PC-9 (cell line): Measurements from ENCODE around the gene BSPRY. TPM values are rescaled to one million over a fixed set of nuclear protein-coding genes. Genes with fewer than 3 reads are reported as not detected.

Experiments
- BruUV-seq: library from RNA; stranded (reverse); fragments of 400-500 nt; replicated peaks from 2 replicates; lab custom pipeline; 2021; lab: Mats Ljungman, UMichigan
- CTCF ChIA-PET: fragments of 300-600 bp; sonication (Branson Sonifier 250); formaldehyde crosslinking; loops from one replicate; lab custom pipeline; 2022; ENCODE audit warnings: antibody characterized with exemption; lab: Charles Lee
- POLR2A ChIA-PET: fragments of 300-600 bp; sonication (Branson Sonifier 250); formaldehyde crosslinking; loops from one replicate; lab custom pipeline; 2022; ENCODE audit warnings: antibody characterized with exemption; ENCODE audit not compliant: unreplicated experiment; lab: Charles Lee
- DNase-seq, 2 experiments: peaks; one replicate each; pipeline versions ENCODE4 v3.0.0 to v3.0.0-alpha.2; 2015 to 2022; ENCODE audit warnings: mixed read lengths in 1 of 2
- H2AFZ ChIP-seq: fragments of 200-600 bp; sonication (generic); 2 replicates; pipeline ENCODE4 v1.8.1; 2017; ENCODE audit warnings: antibody characterized with exemption
- H3F3A ChIP-seq: fragments of 200-600 bp; sonication (generic); 2 replicates; pipeline ENCODE4 v1.8.1; 2017; ENCODE audit warnings: antibody characterized with exemption, mild to moderate bottlenecking, low read depth; ENCODE audit not compliant: insufficient read depth
- H3K27ac ChIP-seq: fragments of 200-600 bp; sonication (generic); 2 replicates; pipeline ENCODE4 v1.6.1; 2016; ENCODE audit warnings: mixed run types
- H3K27me3 ChIP-seq: fragments of 200-600 bp; sonication (generic); 2 replicates; pipeline ENCODE4 v1.6.1; 2016; ENCODE audit warnings: low read depth, mixed run types; ENCODE audit not compliant: insufficient read depth
- H3K36me3 ChIP-seq: fragments of 200-600 bp; sonication (generic); 2 replicates; pipeline ENCODE4 v1.6.1; 2016; ENCODE audit warnings: low read depth, mixed run types
- H3K4me1 ChIP-seq: fragments of 200-600 bp; sonication (generic); replicated peaks from 2 replicates; pipeline ENCODE4 v1.6.1; 2016; ENCODE audit warnings: mixed run types; ENCODE audit not compliant: insufficient read depth
- H3K4me2 ChIP-seq: fragments of 200-600 bp; sonication (generic); 2 replicates; pipeline ENCODE4 v1.6.1; 2017; ENCODE audit warnings: mixed run types
- H3K4me3 ChIP-seq: fragments of 200-600 bp; sonication (generic); 2 replicates; pipeline ENCODE4 v1.6.1; 2016; ENCODE audit warnings: mixed run types
- H3K79me2 ChIP-seq: fragments of 200-600 bp; sonication (generic); 2 replicates; pipeline ENCODE4 v1.6.1; 2017; ENCODE audit warnings: low read depth, mixed run types
- H3K9me2 ChIP-seq: fragments of 200-600 bp; sonication (generic); 2 replicates; pipeline ENCODE4 v1.8.1; 2017; ENCODE audit warnings: mild to moderate bottlenecking; ENCODE audit not compliant: insufficient read depth
- H3K9me3 ChIP-seq: fragments of 200-600 bp; sonication (generic); 2 replicates; pipeline ENCODE4 v1.8.1; 2016; ENCODE audit warnings: low read depth; ENCODE audit not compliant: insufficient read depth
- H4K20me1 ChIP-seq: fragments of 200-600 bp; sonication (generic); 2 replicates; pipeline ENCODE4 v1.8.1; 2017; ENCODE audit not compliant: insufficient read depth
- EZH2 ChIP-seq: fragments of 200-600 bp; sonication (generic); IDR thresholded peaks from 2 replicates; pipeline ENCODE4 v1.8.0; 2017; ENCODE audit warnings: antibody characterized with exemption, low read depth
- intact Hi-C: fragments of 100-400 bp; cut with micrococcal nuclease; formaldehyde crosslinking; loops from one replicate; pipeline ENCODE4 v1.10.0; 2022; ENCODE audit not compliant: unreplicated experiment
- total RNA-seq: library from RNA; stranded (reverse); gene quantifications from 2 replicates; pipeline ENCODE4 v1.2.3, GENCODE V29; 2021
- TF ChIP-seq, protein P1 (sequence below): fragments of 200-600 bp; sonication (generic); conservative IDR thresholded peaks from 2 replicates; pipeline ENCODE4 v1.6.1; 2017; ENCODE audit warnings: mixed run types, antibody characterized with exemption, mild to moderate bottlenecking, moderate library complexity

Gene BSPRY
- total RNA-seq, 1 experiment from 2014 or later = 29.3 TPM

DNA sequence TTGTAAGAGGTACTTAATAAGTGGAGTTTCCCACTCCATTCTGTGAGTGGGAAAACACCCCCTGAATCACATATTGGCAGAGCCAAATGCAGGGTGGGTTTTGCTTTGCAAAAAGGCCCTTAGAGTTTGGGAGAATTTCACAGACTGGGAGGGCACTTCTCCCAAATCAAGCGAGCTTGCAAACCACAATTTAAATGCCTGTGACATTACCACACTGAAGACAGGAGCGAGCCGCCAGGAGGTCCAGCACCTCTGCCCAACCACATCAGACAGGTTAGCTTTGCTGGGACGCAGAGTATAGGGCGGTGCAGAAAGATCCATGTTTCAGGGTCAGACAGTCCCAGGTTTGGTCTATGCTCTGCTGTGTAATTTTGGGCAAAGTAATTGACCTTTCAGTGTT, 49.5 kb downstream of the BSPRY start:
- no peaks in the 10 kb centered on the region for H3K36me3 ChIP-seq
- H3F3A ChIP-seq = peaks cover 29% of the 10 kb centered on the region
- peaks cover 32% of the 10 kb centered on the region for H3K4me1 ChIP-seq
- H3K27ac ChIP-seq = peak overlapping the region; percentile 34
- intact Hi-C loops = no loop called here
- no peak overlapping the region for H2AFZ ChIP-seq
- POLR2A ChIA-PET = interaction anchor here (0.5 to 1.7 kb wide), 2 partner anchors 46 to 49 kb away, joined by 6 to 8 read pairs; no protein-coding TSS in a partner anchor
- H3K4me2 ChIP-seq = peak overlapping the region; percentile 45; the same call in 1 of the 2 replicates
- H3K27me3 ChIP-seq = no peaks in the 10 kb centered on the region
- no TSS peak for BruUV-seq
- no peaks in the 10 kb centered on the region for H3K79me2 ChIP-seq
- no peak for DNase-seq
- H3K4me3 ChIP-seq = no peak overlapping the region
- 0 out of 2 replicates have a peak, but pooled peaks cover 7% of the 10 kb centered on the region for H4K20me1 ChIP-seq
- H3K9me3 ChIP-seq = no peaks in the 10 kb centered on the region
- TF ChIP-seq EZH2 = no peak
- TF ChIP-seq, protein P1, sequence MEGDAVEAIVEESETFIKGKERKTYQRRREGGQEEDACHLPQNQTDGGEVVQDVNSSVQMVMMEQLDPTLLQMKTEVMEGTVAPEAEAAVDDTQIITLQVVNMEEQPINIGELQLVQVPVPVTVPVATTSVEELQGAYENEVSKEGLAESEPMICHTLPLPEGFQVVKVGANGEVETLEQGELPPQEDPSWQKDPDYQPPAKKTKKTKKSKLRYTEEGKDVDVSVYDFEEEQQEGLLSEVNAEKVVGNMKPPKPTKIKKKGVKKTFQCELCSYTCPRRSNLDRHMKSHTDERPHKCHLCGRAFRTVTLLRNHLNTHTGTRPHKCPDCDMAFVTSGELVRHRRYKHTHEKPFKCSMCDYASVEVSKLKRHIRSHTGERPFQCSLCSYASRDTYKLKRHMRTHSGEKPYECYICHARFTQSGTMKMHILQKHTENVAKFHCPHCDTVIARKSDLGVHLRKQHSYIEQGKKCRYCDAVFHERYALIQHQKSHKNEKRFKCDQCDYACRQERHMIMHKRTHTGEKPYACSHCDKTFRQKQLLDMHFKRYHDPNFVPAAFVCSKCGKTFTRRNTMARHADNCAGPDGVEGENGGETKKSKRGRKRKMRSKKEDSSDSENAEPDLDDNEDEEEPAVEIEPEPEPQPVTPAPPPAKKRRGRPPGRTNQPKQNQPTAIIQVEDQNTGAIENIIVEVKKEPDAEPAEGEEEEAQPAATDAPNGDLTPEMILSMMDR = no peak
- no peaks in the 10 kb centered on the region for H3K9me2 ChIP-seq
- CTCF ChIA-PET = interaction anchor here (0.9 to 2.8 kb wide), 3 partner anchors 50 to 59 kb away, joined by 3 to 9 read pairs (median 4); partner anchors contain the start of gene WDR31

DNA sequence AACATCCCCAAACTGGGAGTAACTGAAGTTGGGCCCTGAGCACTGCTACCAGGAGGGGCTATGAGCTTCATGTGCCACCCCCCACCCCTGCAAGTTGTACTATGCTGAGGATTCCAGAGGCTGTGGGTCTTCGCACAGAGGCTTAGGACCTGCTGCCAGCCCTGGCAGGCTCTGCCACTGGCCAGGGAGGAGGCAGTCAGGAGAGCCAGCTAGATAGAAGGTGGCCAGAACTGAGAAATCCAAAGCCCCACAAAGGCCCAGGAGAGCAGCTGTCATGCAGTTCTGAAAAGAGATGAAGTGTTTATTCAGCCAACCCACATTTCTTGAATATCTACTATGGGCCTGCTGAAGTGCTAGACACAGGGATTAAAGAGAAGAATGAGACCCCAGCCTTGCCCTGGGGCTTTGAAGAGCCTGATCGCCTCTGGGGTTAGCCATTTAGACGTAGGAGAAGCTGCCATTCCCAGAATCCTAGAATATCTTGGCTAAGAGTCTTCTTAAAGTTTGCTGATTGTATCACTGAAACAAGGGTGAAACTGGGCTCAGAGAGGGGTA, 50.4 kb downstream of the BSPRY start:
- Histone ChIP-seq H3K27me3 (no peaks in the 10 kb centered on the region), H3K79me2 (no peaks in the 10 kb centered on the region), H3K4me1 (peaks cover 32% of the 10 kb centered on the region), H3K36me3 (no peaks in the 10 kb centered on the region), H3K4me3 (no peak overlapping the region; the same call in 1 of the 2 replicates), H3K27ac (no peak overlapping the region), H3F3A (peaks cover 29% of the 10 kb centered on the region), H3K9me3 (no peaks in the 10 kb centered on the region), H2AFZ (no peak overlapping the region), H3K4me2 (peak overlapping the region; percentile 77), H4K20me1 (0 out of 2 replicates have a peak, but pooled peaks cover 7% of the 10 kb centered on the region), H3K9me2 (no peaks in the 10 kb centered on the region)
- no TSS peak for BruUV-seq
- ChIA-PET POLR2A (interaction anchor here (1.7 kb wide), 1 partner anchor 47 kb away, joined by 6 read pairs; no protein-coding TSS in a partner anchor), CTCF (interaction anchor here (0.6 to 2.8 kb wide), 3 partner anchors 58 to 160 kb away, joined by 4 to 9 read pairs (median 4); partner anchors contain the start of gene WDR31)
- no peak for DNase-seq
- no peak for TF ChIP-seq EZH2
- TF ChIP-seq, protein P1 = no peak
- intact Hi-C loops = loop anchor here (2.0 to 5.0 kb wide), 3 partner anchors 32 to 259 kb away; no protein-coding TSS in a partner anchor

DNA sequence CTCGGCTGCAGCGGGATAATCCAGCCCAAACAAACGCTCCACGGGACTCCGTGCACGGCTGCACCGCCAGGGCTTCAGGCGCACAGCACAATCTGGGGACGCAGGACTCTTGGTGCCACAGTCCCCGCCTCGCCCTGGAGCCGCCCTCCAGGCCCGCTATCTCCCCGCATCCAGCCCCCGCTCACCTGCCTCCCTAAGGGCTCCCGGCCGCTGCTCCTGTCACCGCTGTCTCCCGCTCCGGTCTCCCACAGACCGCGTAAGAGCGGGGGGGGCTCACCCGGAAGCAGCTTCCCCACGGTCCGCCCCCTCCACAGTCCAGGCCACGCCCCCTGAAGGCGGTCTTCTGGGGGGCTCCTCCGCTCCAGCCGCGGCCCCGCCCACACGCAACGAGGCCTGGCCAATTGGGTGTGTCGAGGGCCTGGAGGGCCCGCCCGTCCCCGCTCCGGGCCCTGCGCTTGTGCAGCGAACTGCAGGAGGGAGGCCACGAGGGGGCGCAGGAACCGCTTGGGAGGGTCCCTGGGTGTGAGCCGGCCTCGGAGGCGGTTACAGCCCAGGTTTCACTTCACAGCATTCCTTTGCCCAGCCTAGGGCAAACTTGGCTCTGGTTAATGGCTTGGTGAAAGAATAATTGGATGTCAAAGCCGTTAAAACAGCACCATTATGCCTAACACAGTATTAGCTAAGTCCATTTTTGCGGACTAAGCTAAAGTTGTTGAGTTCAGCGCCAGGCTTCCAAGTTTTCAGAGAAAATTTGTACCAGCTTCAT, 51.9 kb downstream of the BSPRY start, which contains the start of gene ALAD:
TSS of gene ALAD (minus strand) at position 258 of the 766 bp plus-strand sequence. CDS start 7,725 bp downstream, outside the sequence.
- no peaks in the 10 kb centered on the region for H3K27me3 ChIP-seq
- H2AFZ ChIP-seq = peak within 1 kb of the TSS; percentile 93
- no peaks in the 10 kb centered on the region for H3K79me2 ChIP-seq
- CTCF ChIA-PET = interaction anchor here (0.5 to 2.8 kb wide), 4 partner anchors 9 to 62 kb away, joined by 3 to 9 read pairs (median 6); partner anchors contain the start of genes C9orf43, POLE3 and WDR31
- H3K4me3 ChIP-seq = peak within 1 kb of the TSS; percentile 75
- H3F3A ChIP-seq = peaks cover 29% of the 10 kb centered on the region
- H3K4me2 ChIP-seq = peak within 1 kb of the TSS; percentile 77
- DNase-seq = peak; percentile 93 to 100
- H3K9me3 ChIP-seq = no peaks in the 10 kb centered on the region
- H3K4me1 ChIP-seq = peaks cover 32% of the 10 kb centered on the region
- H3K9me2 ChIP-seq = no peaks in the 10 kb centered on the region
- peak within 1 kb of the TSS; percentile 14; the same call in 1 of the 2 replicates for H3K27ac ChIP-seq
- H3K36me3 ChIP-seq = no peaks in the 10 kb centered on the region
- intact Hi-C loops = loop anchor here (1.0 to 5.0 kb wide), 6 partner anchors 19 to 258 kb away; no protein-coding TSS in a partner anchor
- POLR2A ChIA-PET = interaction anchor here (0.6 to 1.0 kb wide), 7 partner anchors 9 to 257 kb away, joined by 3 to 8 read pairs (median 5); partner anchors contain the start of genes C9orf43, CDC26, POLE3 and WDR31
- no TSS peak for BruUV-seq
- 0 out of 2 replicates have a peak, but pooled peaks cover 7% of the 10 kb centered on the region for H4K20me1 ChIP-seq
- TF ChIP-seq EZH2 = no peak
- TF ChIP-seq, protein P1 = peak; percentile 89
